ENCODE data around the gene ORAI3.

ORAI3 gene

GRCh38 chr16:30947859-30948666 is 805 bp upstream of the ORAI3 start:
- peak; percentile 63 for DNase-seq

GRCh38 chr16:30949650-30950515 is 1.0 kb downstream of the ORAI3 start:
- DNase-seq = peak; percentile 38

- no peak for DNase-seq
Observed at GRCh38 chr16:30950516-30951065, 1.7 kb downstream of the ORAI3 start.

GRCh38 chr16:30951193-30951592 is 2.3 kb downstream of the ORAI3 start:
- no peak for DNase-seq

- no peak for DNase-seq
Observed at GRCh38 chr16:30951750-30952149, 2.9 kb downstream of the ORAI3 start.

- DNase-seq = no peak
Observed at GRCh38 chr16:30953111-30953510, 4.2 kb downstream of the ORAI3 start.

- peak; percentile 52 for DNase-seq
Observed at GRCh38 chr16:30953511-30954124, 4.8 kb downstream of the ORAI3 start.

- no peak for DNase-seq
Observed at GRCh38 chr16:30954993-30955392, 6.1 kb downstream of the ORAI3 start.

GRCh38 chr16:30956601-30957455 is 8.0 kb downstream of the ORAI3 start:
- DNase-seq = peak; percentile 75

- DNase-seq = peak; percentile 92
Observed at GRCh38 chr16:30957456-30958174, 8.7 kb downstream of the ORAI3 start, which contains the start of gene SETD1A. Gene SETD1A, plus strand, starts transcription at chr16:30957754. Its CDS starts 978 bp downstream, at chr16:30958732.

- peak; percentile 66 for DNase-seq
Observed at GRCh38 chr16:30958175-30959079, 9.6 kb downstream of the ORAI3 start.

- no peak for DNase-seq
Observed at GRCh38 chr16:30961384-30961783, 12.5 kb downstream of the ORAI3 start.

GRCh38 chr16:30963925-30964511 is 15.2 kb downstream of the ORAI3 start:
- no peak for DNase-seq

GRCh38 chr16:30964574-30965226 is 15.8 kb downstream of the ORAI3 start:
- DNase-seq = no peak

GRCh38 chr16:30965436-30965835 is 16.6 kb downstream of the ORAI3 start:
- no peak for DNase-seq

- no peak for DNase-seq
Observed at GRCh38 chr16:30966033-30966619, 17.3 kb downstream of the ORAI3 start.

GRCh38 chr16:30967795-30968194 is 18.9 kb downstream of the ORAI3 start:
- DNase-seq = no peak

- no peak for DNase-seq
Observed at GRCh38 chr16:30969246-30969842, 20.5 kb downstream of the ORAI3 start.

All from NCI-H2171 treated with DMSO at 0.1 percent for 48 hours (cell line).